ENCODE measurements around the gene GLIPR1.
"Not testable (repeated sequence)": the region's sequence is repeated elsewhere in the genome, so short reads cannot be mapped to it uniquely, and the experiment has no call there.

Gene GLIPR1

GRCh38 chr12:75483431-75483830 is 2.9 kb downstream of the GLIPR1 start:
- in situ Hi-C loops (cut with HindIII; ENCODE audit: low sequenced_read_pairs) = no loop called here
- H3K4me3 ChIP-seq (ENCODE audit: low read depth, low read length) = peak overlapping the region; percentile 78
- no peak for DNase-seq (ENCODE audit: low read depth, low spot score)
- TF ChIP-seq CTCF (IDR thresholded peaks at IDR 0.05; ENCODE audit: low read depth, low read length) = no peak

GRCh38 chr12:75484450-75484849 is 3.9 kb downstream of the GLIPR1 start:
- peak overlapping the region; percentile 78 for H3K4me3 ChIP-seq (ENCODE audit: low read depth, low read length)
- in situ Hi-C loops (cut with HindIII; ENCODE audit: low sequenced_read_pairs); DNase-seq (ENCODE audit: low read depth, low spot score): not testable (repeated sequence)

GRCh38 chr12:75487308-75487707 is 6.8 kb downstream of the GLIPR1 start:
- H3K4me3 ChIP-seq (ENCODE audit: low read depth, low read length) = no peak overlapping the region
- TF ChIP-seq CTCF (IDR thresholded peaks at IDR 0.05; ENCODE audit: low read depth, low read length) = no peak
- no peak for DNase-seq (ENCODE audit: low read depth, low spot score)
- in situ Hi-C loops (cut with HindIII; ENCODE audit: low sequenced_read_pairs) = no loop called here

- in situ Hi-C loops (cut with HindIII; ENCODE audit: low sequenced_read_pairs) = no loop called here
- peak; percentile 49 for DNase-seq (ENCODE audit: low read depth, low spot score)
- no peak overlapping the region for H3K4me3 ChIP-seq (ENCODE audit: low read depth, low read length)
- peak; percentile 64 for TF ChIP-seq CTCF (IDR thresholded peaks at IDR 0.05; ENCODE audit: low read depth, low read length)
Observed at GRCh38 chr12:75488553-75488952, 8.0 kb downstream of the GLIPR1 start.

GRCh38 chr12:75489187-75489586 is 8.6 kb downstream of the GLIPR1 start:
- H3K4me3 ChIP-seq (ENCODE audit: low read depth, low read length) = no peak overlapping the region
- DNase-seq (ENCODE audit: low read depth, low spot score) = no peak
- in situ Hi-C loops (cut with HindIII; ENCODE audit: low sequenced_read_pairs) = no loop called here
- no peak for TF ChIP-seq CTCF (IDR thresholded peaks at IDR 0.05; ENCODE audit: low read depth, low read length)

GRCh38 chr12:75489613-75490210 is 9.2 kb downstream of the GLIPR1 start:
- no peak overlapping the region for H3K4me3 ChIP-seq (ENCODE audit: low read depth, low read length)
- peak; percentile 61 for DNase-seq (ENCODE audit: low read depth, low spot score)
- in situ Hi-C loops (cut with HindIII; ENCODE audit: low sequenced_read_pairs) = no loop called here
- no peak for TF ChIP-seq CTCF (IDR thresholded peaks at IDR 0.05; ENCODE audit: low read depth, low read length)

- TF ChIP-seq CTCF (IDR thresholded peaks at IDR 0.05; ENCODE audit: low read depth, low read length) = no peak
- in situ Hi-C loops (cut with HindIII; ENCODE audit: low sequenced_read_pairs) = no loop called here
- no peak for DNase-seq (ENCODE audit: low read depth, low spot score)
- H3K4me3 ChIP-seq (ENCODE audit: low read depth, low read length) = no peak overlapping the region
Observed at GRCh38 chr12:75491169-75491568, 10.6 kb downstream of the GLIPR1 start.
